H9 (cell line): ENCODE results near the gene NIM1K. TPM values are rescaled to one million over a fixed set of nuclear protein-coding genes. Genes with fewer than 3 reads are reported as not detected.

Source experiments
- DNase-seq: peaks from one replicate; pipeline ENCODE4 v3.0.0-alpha.2; 2017
- H2AFZ ChIP-seq: one replicate; pipeline ENCODE4 v1.6.1; 2013; ENCODE audit warnings: mild to moderate bottlenecking, low read length, control low read depth, moderate library complexity
- H2AK5ac ChIP-seq: 2 replicates; pipeline ENCODE4 v1.6.1; 2013; ENCODE audit warnings: low read length, control low read depth, mixed read lengths; ENCODE audit not compliant: insufficient read length
- H2BK120ac ChIP-seq: one replicate; pipeline ENCODE4 v1.6.1; 2013; ENCODE audit warnings: low read depth, mild to moderate bottlenecking, low read length, control low read depth, inconsistent platforms; ENCODE audit not compliant: poor library complexity, severe bottlenecking
- H2BK12ac ChIP-seq: 2 replicates; pipeline ENCODE4 v1.6.1; 2013; ENCODE audit warnings: low read length, control low read depth, mixed read lengths, low read depth; ENCODE audit not compliant: insufficient read length
- H2BK15ac ChIP-seq: 2 replicates; pipeline ENCODE4 v1.6.1; 2013; ENCODE audit warnings: low read depth, low read length, control low read depth
- H2BK20ac ChIP-seq: one replicate; pipeline ENCODE4 v1.6.1; 2013; ENCODE audit warnings: low read depth, mild to moderate bottlenecking, low read length, control low read depth, inconsistent platforms; ENCODE audit not compliant: poor library complexity, severe bottlenecking
- H2BK5ac ChIP-seq: 2 replicates; pipeline ENCODE4 v1.6.1; 2013; ENCODE audit warnings: low read length, control low read depth, mixed read lengths; ENCODE audit not compliant: insufficient read length
- H3K14ac ChIP-seq: 2 replicates; pipeline ENCODE4 v1.6.1; 2013; ENCODE audit warnings: low read length, control low read depth; ENCODE audit not compliant: insufficient read depth
- H3K18ac ChIP-seq: 2 replicates; pipeline ENCODE4 v1.6.1; 2013; ENCODE audit warnings: low read depth, mild to moderate bottlenecking, mixed read lengths, low read length, control low read depth; ENCODE audit not compliant: insufficient read length
- H3K23ac ChIP-seq: 2 replicates; pipeline ENCODE4 v1.6.1; 2013; ENCODE audit warnings: low read length, control low read depth, mixed read lengths, low read depth; ENCODE audit not compliant: insufficient read length
- H3K23me2 ChIP-seq: 2 replicates; pipeline ENCODE4 v1.6.1; 2013; ENCODE audit warnings: low read depth, mild to moderate bottlenecking, mixed read lengths, low read length, control low read depth; ENCODE audit not compliant: insufficient read length, poor library complexity, severe bottlenecking
- H3K27ac ChIP-seq: 2 replicates; pipeline ENCODE4 v1.5.1; 2013; ENCODE audit warnings: low read length, control low read depth, mixed read lengths, low read depth; ENCODE audit not compliant: insufficient read length
- H3K27me3 ChIP-seq: 2 replicates; pipeline ENCODE4 v1.6.1; 2013; ENCODE audit warnings: low read length, control low read depth, inconsistent platforms; ENCODE audit not compliant: insufficient read depth
- H3K4ac ChIP-seq: 2 replicates; pipeline ENCODE4 v1.6.1; 2013; ENCODE audit warnings: low read depth, mild to moderate bottlenecking, control low read depth, inconsistent platforms, low read length, moderate library complexity
- H3K4me1 ChIP-seq: 2 replicates; pipeline ENCODE4 v1.6.1; 2013; ENCODE audit warnings: low read length, control low read depth, inconsistent platforms; ENCODE audit not compliant: insufficient read depth
- H3K4me2 ChIP-seq: 2 replicates; pipeline ENCODE4 v1.6.1; 2013; ENCODE audit warnings: low read length, control low read depth, mixed read lengths; ENCODE audit not compliant: insufficient read length, insufficient read depth
- H3K56ac ChIP-seq: 2 replicates; pipeline ENCODE4 v1.6.1; 2013; ENCODE audit warnings: low read depth, mild to moderate bottlenecking, mixed read lengths, low read length, control low read depth; ENCODE audit not compliant: insufficient read length
- H3K79me1 ChIP-seq: 2 replicates; pipeline ENCODE4 v1.6.1; 2013; ENCODE audit warnings: low read depth, mild to moderate bottlenecking, moderate library complexity, low read length, control low read depth, inconsistent platforms; ENCODE audit not compliant: insufficient read depth, poor library complexity, severe bottlenecking
- H3K79me2 ChIP-seq: 2 replicates; pipeline ENCODE4 v1.6.1; 2013; ENCODE audit warnings: low read length, control low read depth, inconsistent platforms; ENCODE audit not compliant: insufficient read depth
- H3K9ac ChIP-seq: 2 replicates; pipeline ENCODE4 v1.6.1; 2013; ENCODE audit warnings: low read length, control low read depth, mixed read lengths; ENCODE audit not compliant: insufficient read length; ENCODE audit errors: extremely low read depth
- H3K9me3 ChIP-seq: one replicate; pipeline ENCODE4 v1.6.1; 2013; ENCODE audit warnings: low read depth, low read length, inconsistent platforms; ENCODE audit not compliant: control insufficient read depth
- H3T11ph ChIP-seq: one replicate; pipeline ENCODE4 v1.6.1; 2013; ENCODE audit warnings: mild to moderate bottlenecking, low read length, control low read depth, inconsistent platforms
- H4K20me1 ChIP-seq: one replicate; pipeline ENCODE4 v1.6.1; 2013; ENCODE audit not compliant: control insufficient read depth, insufficient read length, insufficient read depth
- H4K5ac ChIP-seq: 2 replicates; pipeline ENCODE4 v1.6.1; 2013; ENCODE audit warnings: low read depth, mild to moderate bottlenecking, mixed read lengths, low read length, control low read depth; ENCODE audit not compliant: insufficient read length
- H4K8ac ChIP-seq: replicated peaks from 2 replicates; pipeline ENCODE4 v1.6.1; 2013; ENCODE audit warnings: low read length, control low read depth, mixed read lengths, low read depth; ENCODE audit not compliant: insufficient read length
- H4K91ac ChIP-seq: 2 replicates; pipeline ENCODE4 v1.6.1; 2013; ENCODE audit warnings: low read depth, mild to moderate bottlenecking, moderate library complexity, mixed read lengths, low read length, control low read depth; ENCODE audit not compliant: insufficient read length
- H3K27ac Mint-ChIP-seq, 3 experiments: 2 replicates in 2 of 3; 3 replicates in 1 of 3; pipeline ENCODE4 v1.8.0; 2020 to 2021; ENCODE audit warnings: mixed read lengths in 3 of 3, mild to moderate bottlenecking in 1 of 3, moderate library complexity in 1 of 3
- H3K27me3 Mint-ChIP-seq: 2 replicates; pipeline ENCODE4 v1.8.0; 2021; ENCODE audit warnings: low read depth, mild to moderate bottlenecking, moderate library complexity, mixed read lengths
- H3K36me3 Mint-ChIP-seq, 3 experiments: 2 replicates in 2 of 3; 3 replicates in 1 of 3; pipeline ENCODE4 v1.8.0; 2020 to 2021; ENCODE audit warnings: low read depth in 3 of 3, mixed read lengths in 3 of 3; ENCODE audit not compliant: insufficient read depth in 1 of 3
- H3K4me1 Mint-ChIP-seq, 2 experiments: 2 replicates each; pipeline ENCODE4 v1.8.0; 2020; ENCODE audit warnings: mixed read lengths in 2 of 2
- H3K4me3 Mint-ChIP-seq, 2 experiments: 2 replicates in 1 of 2; 3 replicates in 1 of 2; pipeline ENCODE4 v1.8.0; 2020 to 2021; ENCODE audit warnings: mild to moderate bottlenecking in 2 of 2, mixed read lengths in 2 of 2, moderate library complexity in 1 of 2
- H3K9me3 Mint-ChIP-seq, 2 experiments: 2 replicates in 1 of 2; 3 replicates in 1 of 2; pipeline ENCODE4 v1.8.0; 2020; ENCODE audit warnings: mild to moderate bottlenecking in 2 of 2, mixed read lengths in 2 of 2, moderate library complexity in 1 of 2
- total RNA-seq: library from RNA; stranded (reverse); gene quantifications from 2 replicates; pipeline ENCODE4 v1.2.1, GENCODE V29; 2021
- TF ChIP-seq, protein P1 (sequence below): fragments of 200-600 bp; sonication (generic); conservative IDR thresholded peaks from 3 replicates; pipeline ENCODE4 v1.8.0; 2021; ENCODE audit warnings: antibody characterized with exemption, mild to moderate bottlenecking

NIM1K gene
- total RNA-seq, 1 experiment from 2014 or later, result 0.07 TPM

GRCh38 chr5:43286623-43287022 lies 94.6 kb downstream of the NIM1K start:
- Mint-ChIP-seq H3K4me3 (no peak overlapping the region), H3K4me1 (no peaks in the 10 kb centered on the region), H3K36me3 (peaks cover 17 to 46% (median 33%) of the 10 kb centered on the region in 3 experiments; a peak in 6 of 7 replicates), H3K9me3 (no peaks in the 10 kb centered on the region), H3K27me3 (no peaks in the 10 kb centered on the region), H3K27ac (peak overlapping the region in 1 of 3 experiments; percentile 73; a peak in 1 of 7 replicates)
- Histone ChIP-seq H4K91ac (no peak overlapping the region), H3K23ac (no peak overlapping the region), H3K14ac (no peak overlapping the region), H3K9ac (no peak overlapping the region), H3K27me3 (no peaks in the 10 kb centered on the region), H3K27ac (no peak overlapping the region), H3K4ac (no peak overlapping the region), H2BK120ac (no peak overlapping the region), H3K4me2 (no peak overlapping the region), H2AK5ac (no peak overlapping the region), H3K4me1 (no peaks in the 10 kb centered on the region), H2BK20ac (no peak overlapping the region), H2BK15ac (no peak overlapping the region), H3K79me2 (no peaks in the 10 kb centered on the region), H2BK12ac (no peak overlapping the region), H2BK5ac (no peak overlapping the region), H3T11ph (no peak overlapping the region), H3K23me2 (no peaks in the 10 kb centered on the region), H3K79me1 (no peaks in the 10 kb centered on the region), H4K5ac (no peak overlapping the region), H3K9me3 (no peaks in the 10 kb centered on the region), H3K18ac (no peak overlapping the region), H4K20me1 (no peaks in the 10 kb centered on the region), H2AFZ (no peak overlapping the region), H4K8ac (no peak overlapping the region), H3K56ac (no peak overlapping the region)
- DNase-seq, result no peak
- TF ChIP-seq, protein P1, sequence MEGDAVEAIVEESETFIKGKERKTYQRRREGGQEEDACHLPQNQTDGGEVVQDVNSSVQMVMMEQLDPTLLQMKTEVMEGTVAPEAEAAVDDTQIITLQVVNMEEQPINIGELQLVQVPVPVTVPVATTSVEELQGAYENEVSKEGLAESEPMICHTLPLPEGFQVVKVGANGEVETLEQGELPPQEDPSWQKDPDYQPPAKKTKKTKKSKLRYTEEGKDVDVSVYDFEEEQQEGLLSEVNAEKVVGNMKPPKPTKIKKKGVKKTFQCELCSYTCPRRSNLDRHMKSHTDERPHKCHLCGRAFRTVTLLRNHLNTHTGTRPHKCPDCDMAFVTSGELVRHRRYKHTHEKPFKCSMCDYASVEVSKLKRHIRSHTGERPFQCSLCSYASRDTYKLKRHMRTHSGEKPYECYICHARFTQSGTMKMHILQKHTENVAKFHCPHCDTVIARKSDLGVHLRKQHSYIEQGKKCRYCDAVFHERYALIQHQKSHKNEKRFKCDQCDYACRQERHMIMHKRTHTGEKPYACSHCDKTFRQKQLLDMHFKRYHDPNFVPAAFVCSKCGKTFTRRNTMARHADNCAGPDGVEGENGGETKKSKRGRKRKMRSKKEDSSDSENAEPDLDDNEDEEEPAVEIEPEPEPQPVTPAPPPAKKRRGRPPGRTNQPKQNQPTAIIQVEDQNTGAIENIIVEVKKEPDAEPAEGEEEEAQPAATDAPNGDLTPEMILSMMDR, result no peak
